Nephron (organoid): ENCODE data around the gene CTXN1.

Experiments used
- H3K27ac Mint-ChIP-seq, 3 experiments: 2 replicates each; pipeline ENCODE4 v1.8.0; 2020; ENCODE audit warnings: mixed read lengths in 3 of 3, mild to moderate bottlenecking in 2 of 3, moderate library complexity in 1 of 3
- H3K27me3 Mint-ChIP-seq: 2 replicates; pipeline ENCODE4 v1.8.0; 2021; ENCODE audit warnings: low read depth, mild to moderate bottlenecking, moderate library complexity, mixed read lengths
- H3K36me3 Mint-ChIP-seq: 2 replicates; pipeline ENCODE4 v1.8.0; 2020; ENCODE audit warnings: low read depth, mixed read lengths
- H3K4me1 Mint-ChIP-seq: 2 replicates; pipeline ENCODE4 v1.8.0; 2020; ENCODE audit warnings: mixed read lengths
- H3K4me3 Mint-ChIP-seq, 3 experiments: 2 replicates each; pipeline ENCODE4 v1.8.0; 2020; ENCODE audit warnings: mild to moderate bottlenecking in 3 of 3, mixed read lengths in 3 of 3, moderate library complexity in 2 of 3
- H3K9me3 Mint-ChIP-seq: 2 replicates; pipeline ENCODE4 v1.8.0; 2020; ENCODE audit warnings: mixed read lengths
- TF ChIP-seq, protein P1 (sequence below), 3 experiments: fragments of 200-600 bp; sonication (generic); IDR thresholded peaks; one replicate each; pipeline ENCODE4 v1.5.0; 2021; ENCODE audit warnings: antibody characterized with exemption in 3 of 3; ENCODE audit not compliant: unreplicated experiment in 3 of 3

Gene CTXN1

DNA sequence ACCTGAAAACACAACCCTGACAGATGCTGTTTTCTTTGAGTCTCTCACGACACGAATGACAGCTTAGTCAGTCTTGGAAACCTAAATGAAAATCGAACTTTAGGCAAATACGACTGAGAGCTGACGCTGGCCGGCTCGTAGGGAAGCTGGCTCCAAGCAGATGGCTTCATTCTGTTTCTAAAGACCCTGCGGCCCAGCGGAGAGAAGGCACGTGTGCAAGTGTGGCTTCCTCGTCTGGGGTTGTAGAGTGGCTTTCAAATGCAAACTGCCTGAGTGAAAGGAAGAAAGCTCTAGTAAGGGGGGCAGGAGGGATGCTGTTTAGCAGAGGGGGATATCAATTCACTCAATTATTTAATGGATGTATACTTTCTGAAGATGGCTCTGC is 43.6 kb upstream of the CTXN1 start:
- no peak overlapping the region for H3K27ac Mint-ChIP-seq
- peaks cover 45% of the 10 kb centered on the region for H3K36me3 Mint-ChIP-seq
- no peaks in the 10 kb centered on the region for H3K9me3 Mint-ChIP-seq
- TF ChIP-seq, protein P1, sequence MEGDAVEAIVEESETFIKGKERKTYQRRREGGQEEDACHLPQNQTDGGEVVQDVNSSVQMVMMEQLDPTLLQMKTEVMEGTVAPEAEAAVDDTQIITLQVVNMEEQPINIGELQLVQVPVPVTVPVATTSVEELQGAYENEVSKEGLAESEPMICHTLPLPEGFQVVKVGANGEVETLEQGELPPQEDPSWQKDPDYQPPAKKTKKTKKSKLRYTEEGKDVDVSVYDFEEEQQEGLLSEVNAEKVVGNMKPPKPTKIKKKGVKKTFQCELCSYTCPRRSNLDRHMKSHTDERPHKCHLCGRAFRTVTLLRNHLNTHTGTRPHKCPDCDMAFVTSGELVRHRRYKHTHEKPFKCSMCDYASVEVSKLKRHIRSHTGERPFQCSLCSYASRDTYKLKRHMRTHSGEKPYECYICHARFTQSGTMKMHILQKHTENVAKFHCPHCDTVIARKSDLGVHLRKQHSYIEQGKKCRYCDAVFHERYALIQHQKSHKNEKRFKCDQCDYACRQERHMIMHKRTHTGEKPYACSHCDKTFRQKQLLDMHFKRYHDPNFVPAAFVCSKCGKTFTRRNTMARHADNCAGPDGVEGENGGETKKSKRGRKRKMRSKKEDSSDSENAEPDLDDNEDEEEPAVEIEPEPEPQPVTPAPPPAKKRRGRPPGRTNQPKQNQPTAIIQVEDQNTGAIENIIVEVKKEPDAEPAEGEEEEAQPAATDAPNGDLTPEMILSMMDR (IDR thresholded peaks at IDR 0.05; ENCODE audit: unreplicated experiment in 3 of 3), result no peak
- H3K4me3 Mint-ChIP-seq, result no peak overlapping the region
- no peaks in the 10 kb centered on the region for H3K4me1 Mint-ChIP-seq
- no peaks in the 10 kb centered on the region for H3K27me3 Mint-ChIP-seq

GRCh38 chr19:7968796-7969554 is 43.0 kb upstream of the CTXN1 start:
- H3K27me3 Mint-ChIP-seq, result no peaks in the 10 kb centered on the region
- H3K4me3 Mint-ChIP-seq, result no peak overlapping the region
- TF ChIP-seq, protein P1 (IDR thresholded peaks at IDR 0.05; ENCODE audit: unreplicated experiment in 3 of 3), result no peak
- H3K36me3 Mint-ChIP-seq, result peaks cover 43% of the 10 kb centered on the region
- no peaks in the 10 kb centered on the region for H3K4me1 Mint-ChIP-seq
- H3K9me3 Mint-ChIP-seq, result no peaks in the 10 kb centered on the region
- H3K27ac Mint-ChIP-seq, result no peak overlapping the region

GRCh38 chr19:7968008-7968795 is 42.3 kb upstream of the CTXN1 start:
- TF ChIP-seq, protein P1 (IDR thresholded peaks at IDR 0.05; ENCODE audit: unreplicated experiment in 3 of 3), result no peak
- Mint-ChIP-seq H3K27ac (no peak overlapping the region), H3K4me3 (no peak overlapping the region), H3K36me3 (peaks cover 41% of the 10 kb centered on the region), H3K27me3 (no peaks in the 10 kb centered on the region), H3K4me1 (no peaks in the 10 kb centered on the region), H3K9me3 (no peaks in the 10 kb centered on the region)

GRCh38 chr19:7965921-7966665 is 40.2 kb upstream of the CTXN1 start:
- Mint-ChIP-seq H3K27me3 (no peaks in the 10 kb centered on the region), H3K36me3 (peaks cover 51% of the 10 kb centered on the region), H3K27ac (peak overlapping the region in 1 of 3 experiments; percentile 10), H3K4me3 (no peak overlapping the region), H3K4me1 (no peaks in the 10 kb centered on the region), H3K9me3 (no peaks in the 10 kb centered on the region)
- TF ChIP-seq, protein P1 (IDR thresholded peaks at IDR 0.05; ENCODE audit: unreplicated experiment in 3 of 3), result no peak

- TF ChIP-seq, protein P1 (IDR thresholded peaks at IDR 0.05; ENCODE audit: unreplicated experiment in 3 of 3), result no peak
- Mint-ChIP-seq H3K27ac (peak overlapping the region in 2 of 3 experiments; percentile 8 to 57), H3K36me3 (peaks cover 46% of the 10 kb centered on the region), H3K27me3 (no peaks in the 10 kb centered on the region), H3K9me3 (no peaks in the 10 kb centered on the region), H3K4me1 (no peaks in the 10 kb centered on the region), H3K4me3 (no peak overlapping the region)
Observed at GRCh38 chr19:7965259-7965841, 39.4 kb upstream of the CTXN1 start.
